IPS-18c (cell line): ENCODE measurements around the gene TMEM109.

Experiments
- H3K4me3 ChIP-seq: 2 replicates; pipeline ENCODE4 v1.7.0; 2013; ENCODE audit warnings: low read depth, mild to moderate bottlenecking, low read length, moderate library complexity; ENCODE audit not compliant: insufficient read depth
- H3K9me3 ChIP-seq: one replicate; pipeline ENCODE4 v1.6.1; 2013; ENCODE audit warnings: mild to moderate bottlenecking, low read length, moderate library complexity; ENCODE audit not compliant: control insufficient read depth, insufficient read depth

Gene TMEM109

DNA sequence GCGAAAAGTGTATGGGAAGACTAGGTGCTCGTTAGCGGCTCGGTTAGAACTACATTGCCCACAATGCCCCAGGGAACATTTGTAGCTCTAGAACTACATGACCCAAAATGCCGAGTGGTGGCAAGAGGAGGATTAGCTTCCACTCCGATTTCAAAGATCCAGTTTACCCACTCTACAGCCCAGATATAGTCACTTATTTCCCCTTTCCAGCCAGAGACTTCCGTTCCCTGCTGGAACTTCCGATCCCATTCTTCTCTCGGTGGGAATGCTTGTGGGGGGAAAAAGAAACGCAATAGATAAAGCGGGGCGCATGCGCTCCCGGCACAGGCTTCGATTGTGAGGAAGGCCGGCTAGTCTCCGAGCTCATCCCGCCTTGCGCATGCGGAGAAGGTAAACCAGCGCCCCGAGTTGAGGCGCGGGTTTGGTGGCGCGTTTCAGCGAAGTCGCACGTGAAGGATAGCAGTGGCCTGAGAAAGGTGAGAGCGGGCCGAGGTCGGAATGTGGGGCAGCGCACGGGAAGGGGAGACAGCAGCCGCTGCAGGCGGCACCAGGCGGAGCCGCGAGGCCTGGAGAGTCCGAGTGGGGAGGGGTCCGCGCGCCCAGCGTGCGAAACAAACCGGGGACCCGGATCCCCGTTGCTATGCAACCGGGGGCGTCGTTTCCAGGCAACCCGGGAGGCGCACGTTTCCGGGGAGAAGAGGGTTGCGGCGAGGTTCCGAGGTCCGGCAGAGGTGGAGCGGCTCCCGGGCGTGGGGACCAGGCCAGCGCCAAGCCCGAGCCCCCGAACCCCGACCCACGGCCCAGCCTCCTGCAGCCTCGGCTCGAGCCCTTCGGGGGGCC, at the start of gene TMEM109:
Gene TMEM109, plus strand, starts transcription at position 366 of the 840 bp plus-strand sequence. CDS start 5,536 bp downstream, outside the sequence.
- Histone ChIP-seq H3K4me3 (peak within 1 kb of the TSS; percentile 66), H3K9me3 (no peaks in the 10 kb centered on the region)

DNA sequence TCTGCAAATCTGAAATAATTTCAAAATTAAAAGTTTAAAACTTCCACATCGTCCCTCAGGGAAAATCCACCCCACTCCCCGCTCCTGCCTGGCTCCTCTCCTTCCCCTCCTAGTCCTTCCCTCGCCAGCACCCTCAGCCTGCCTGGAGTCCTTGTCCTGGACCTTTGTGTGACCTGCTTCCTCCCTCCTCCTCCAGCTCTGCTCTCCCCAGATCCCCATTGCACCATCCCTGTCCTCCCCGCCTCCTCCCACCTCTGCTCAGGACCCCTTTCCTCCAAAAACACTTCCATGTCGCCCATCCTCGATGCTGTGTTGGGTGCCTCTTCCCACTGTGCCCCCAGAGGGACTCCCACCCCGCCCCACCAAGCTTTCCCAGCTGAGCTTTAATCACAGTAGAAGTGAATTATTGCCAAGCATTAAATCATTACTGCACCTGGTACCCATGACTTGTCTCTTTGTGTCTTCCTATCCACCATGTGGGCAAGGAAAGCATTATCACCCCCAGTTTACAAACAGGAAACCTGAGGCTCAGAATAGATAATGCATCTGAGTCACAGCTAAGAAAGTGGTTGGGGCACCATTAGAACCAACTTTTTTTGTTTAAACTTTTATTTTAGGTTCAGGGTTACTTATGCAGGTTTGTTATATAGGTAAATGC, 49.0 kb upstream of the TMEM109 start:
- H3K9me3 ChIP-seq, result no peaks in the 10 kb centered on the region
- no peak overlapping the region for H3K4me3 ChIP-seq

DNA sequence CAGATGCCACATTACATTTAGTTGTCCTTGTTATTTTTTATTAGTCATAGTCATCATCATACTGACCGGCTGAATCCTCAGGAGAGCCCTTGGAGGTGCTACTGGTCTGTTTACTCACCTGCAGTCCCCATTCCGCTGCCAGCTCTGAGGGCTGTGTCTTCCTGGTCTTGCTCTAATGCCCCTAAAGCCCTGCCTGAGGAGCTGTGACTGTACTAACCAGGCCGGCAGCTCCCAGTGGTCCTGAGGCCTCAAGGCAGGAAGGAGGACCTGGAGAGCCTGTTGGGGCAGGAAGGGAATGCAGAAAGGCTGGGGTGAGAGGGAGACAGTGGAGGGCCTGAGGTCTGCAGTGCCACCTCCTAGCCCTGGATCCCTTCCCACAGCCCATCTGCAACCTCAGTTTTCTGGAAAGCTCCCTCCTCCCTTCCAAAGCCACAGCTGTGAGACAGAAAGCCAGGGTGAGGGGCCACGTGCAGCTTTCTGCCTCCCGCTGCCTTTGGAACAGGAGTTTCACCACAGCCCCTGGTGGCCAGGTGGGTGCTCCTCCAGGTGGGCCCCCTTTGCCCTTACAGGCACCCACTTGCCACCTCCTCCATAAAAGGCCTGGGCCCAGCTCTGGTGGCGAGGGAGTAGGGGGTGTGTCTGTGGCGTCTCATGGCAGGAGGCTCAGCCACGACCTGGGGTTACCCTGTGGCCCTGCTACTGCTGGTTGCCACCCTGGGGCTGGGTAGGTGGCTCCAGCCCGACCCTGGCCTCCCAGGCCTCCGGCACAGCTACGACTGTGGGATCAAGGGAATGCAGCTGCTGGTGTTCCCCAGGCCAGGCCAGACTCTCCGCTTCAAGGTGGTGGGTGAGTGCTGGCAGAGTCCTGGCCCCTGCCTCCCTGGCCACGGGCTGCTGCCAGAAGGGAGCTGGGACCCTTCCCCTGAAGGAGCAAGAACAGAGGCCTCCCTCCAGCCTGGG, 46.8 kb upstream of the TMEM109 start, which contains the start of gene ZP1:
Gene ZP1, plus strand, starts transcription at position 632 of the 960 bp plus-strand sequence. Its CDS starts 20 bp downstream, at position 652.
- H3K9me3 ChIP-seq, result no peaks in the 10 kb centered on the region

GRCh38 chr11:60867871-60868681, 45.9 kb upstream of the TMEM109 start:
- Histone ChIP-seq H3K4me3 (no peak overlapping the region), H3K9me3 (no peaks in the 10 kb centered on the region)

More for the DNA sequence above, 46.8 kb upstream of the TMEM109 start, which contains the start of gene ZP1:
- no peak within 1 kb of the TSS for H3K4me3 ChIP-seq

DNA sequence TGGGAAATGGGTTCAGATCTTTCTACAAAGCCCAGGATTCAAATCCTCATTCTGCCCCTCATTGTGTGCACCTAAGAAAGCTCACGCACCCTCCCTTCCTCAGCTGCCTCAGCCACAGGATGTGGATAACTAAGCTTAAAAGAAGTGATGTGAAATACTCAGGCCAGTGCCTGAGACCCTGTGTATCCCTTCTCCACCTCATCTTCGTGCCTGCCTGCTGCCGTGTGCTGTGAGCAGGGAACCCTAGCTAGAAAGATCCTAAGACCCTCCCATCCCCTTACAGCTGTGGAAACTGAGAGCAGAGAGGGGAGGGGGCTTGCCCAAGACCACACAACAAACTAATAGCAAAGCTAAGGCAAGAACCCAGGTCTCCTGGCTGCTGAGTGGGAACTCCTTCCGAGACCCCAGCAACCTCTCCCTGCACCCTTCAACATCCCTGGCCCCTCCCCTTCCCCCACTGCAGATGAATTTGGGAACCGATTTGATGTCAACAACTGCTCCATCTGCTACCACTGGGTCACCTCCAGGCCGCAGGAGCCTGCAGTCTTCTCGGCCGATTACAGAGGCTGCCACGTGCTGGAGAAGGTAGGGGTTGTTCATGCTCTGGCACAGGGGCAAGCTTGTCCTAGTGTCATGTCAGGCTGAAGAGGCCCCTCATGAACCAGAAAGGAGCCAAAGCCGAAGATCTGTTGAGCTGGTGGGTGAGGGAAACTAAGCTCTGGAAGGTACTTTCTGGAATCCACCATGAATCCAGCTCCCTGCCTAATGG, 45.1 kb upstream of the TMEM109 start:
- Histone ChIP-seq H3K4me3 (no peak overlapping the region), H3K9me3 (no peaks in the 10 kb centered on the region)

- no peak overlapping the region for H3K4me3 ChIP-seq
- no peaks in the 10 kb centered on the region for H3K9me3 ChIP-seq
These were observed 44.5 kb upstream of the TMEM109 start for GRCh38 chr11:60869451-60869825.

GRCh38 chr11:60870276-60870675, 43.7 kb upstream of the TMEM109 start:
- H3K4me3 ChIP-seq, result no peak overlapping the region
- H3K9me3 ChIP-seq, result no peaks in the 10 kb centered on the region

DNA sequence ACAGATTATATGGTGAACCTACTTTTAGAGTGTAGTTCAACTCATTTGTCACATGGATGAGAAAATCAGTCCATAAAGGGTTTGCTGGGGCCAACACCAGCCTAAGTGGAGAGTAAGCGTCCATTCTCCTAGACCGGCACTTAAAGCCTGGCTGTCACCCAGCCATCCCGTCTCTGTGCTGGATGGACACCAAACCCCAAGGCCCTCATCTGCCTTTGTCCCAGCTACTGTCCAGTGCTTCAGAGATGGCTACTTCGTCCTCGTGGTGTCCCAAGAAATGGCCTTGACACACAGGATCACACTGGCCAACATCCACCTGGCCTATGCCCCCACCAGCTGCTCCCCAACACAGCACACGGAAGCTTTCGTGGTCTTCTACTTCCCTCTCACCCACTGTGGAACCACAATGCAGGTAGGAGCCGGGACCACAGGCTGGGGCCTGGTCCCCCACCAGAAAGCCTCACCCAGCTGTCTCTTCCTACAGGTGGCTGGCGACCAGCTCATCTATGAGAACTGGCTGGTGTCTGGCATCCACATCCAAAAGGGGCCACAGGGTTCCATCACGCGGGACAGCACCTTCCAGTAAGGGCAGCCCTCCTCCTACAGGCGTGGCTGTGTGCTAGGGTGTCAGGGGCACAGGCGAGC, 43.1 kb upstream of the TMEM109 start:
- Histone ChIP-seq H3K9me3 (no peaks in the 10 kb centered on the region), H3K4me3 (no peak overlapping the region)

GRCh38 chr11:60871378-60872061, 42.4 kb upstream of the TMEM109 start:
- no peak overlapping the region for H3K4me3 ChIP-seq
- H3K9me3 ChIP-seq, result no peaks in the 10 kb centered on the region

GRCh38 chr11:60872124-60872960, 41.6 kb upstream of the TMEM109 start:
- Histone ChIP-seq H3K4me3 (no peak overlapping the region), H3K9me3 (no peaks in the 10 kb centered on the region)

GRCh38 chr11:60872961-60873524, 40.9 kb upstream of the TMEM109 start:
- Histone ChIP-seq H3K4me3 (no peak overlapping the region), H3K9me3 (no peaks in the 10 kb centered on the region)

- Histone ChIP-seq H3K9me3 (no peaks in the 10 kb centered on the region), H3K4me3 (no peak overlapping the region)
These were observed 40.4 kb upstream of the TMEM109 start for GRCh38 chr11:60873533-60873932.

DNA sequence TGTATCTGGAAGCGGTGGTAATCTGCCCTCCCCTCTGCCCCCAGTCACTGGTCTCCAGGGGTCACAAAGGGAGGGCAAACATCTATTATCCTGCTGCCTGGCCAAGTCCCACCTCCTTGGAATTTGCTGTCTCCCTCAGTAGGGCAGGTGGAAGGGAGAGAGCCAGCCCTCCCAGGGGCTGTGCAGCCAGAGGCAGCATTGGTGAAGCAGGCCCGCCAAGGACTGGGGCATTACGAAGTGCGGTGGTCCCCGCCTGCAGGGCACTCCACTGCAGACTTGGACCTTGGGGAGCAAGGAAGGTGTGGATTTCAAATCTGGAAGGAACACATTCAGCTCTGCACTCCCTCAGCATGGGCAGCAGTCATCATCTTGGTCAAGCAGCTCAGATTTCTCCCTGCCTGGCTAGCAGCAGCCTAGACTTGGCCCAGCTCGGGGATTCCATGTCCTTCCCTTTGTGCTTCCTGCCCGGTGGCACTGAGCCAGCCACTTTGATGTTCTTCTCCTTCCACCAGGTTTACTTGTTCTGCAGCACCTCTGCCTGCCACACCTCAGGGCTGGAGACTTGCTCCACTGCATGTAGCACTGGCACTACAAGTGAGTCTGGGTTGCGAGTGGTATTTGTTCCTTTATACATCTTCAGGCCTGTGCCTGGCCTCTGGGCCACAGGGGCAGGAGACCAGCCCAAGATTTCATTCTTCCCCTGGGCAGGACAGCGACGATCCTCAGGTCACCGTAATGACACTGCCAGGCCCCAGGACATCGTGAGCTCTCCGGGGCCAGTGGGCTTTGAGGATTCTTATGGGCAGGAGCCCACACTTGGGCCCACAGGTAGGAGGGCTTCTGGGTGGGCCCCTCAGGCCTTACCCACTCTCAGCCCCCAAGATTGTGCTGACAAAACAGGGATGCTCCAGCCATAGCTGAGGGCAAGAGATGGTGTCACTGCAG, 39.3 kb upstream of the TMEM109 start:
- Histone ChIP-seq H3K4me3 (no peak overlapping the region), H3K9me3 (no peaks in the 10 kb centered on the region)
